HG02571 (cell line): ENCODE results near the gene GOLGA3.
"Not testable (repeated sequence)": the region's sequence is repeated elsewhere in the genome, so short reads cannot be mapped to it uniquely, and the experiment has no call there.

Experiments used
- ATAC-seq: cut with Tn5 transposase; IDR thresholded peaks from one replicate; pipeline ENCODE4 v1.9.1; 2021; ENCODE audit warnings: mild to moderate bottlenecking, moderate library complexity; ENCODE audit not compliant: unreplicated experiment

GOLGA3 gene

GRCh38 chr12:132847363-132848356, 19.0 kb upstream of the GOLGA3 start:
- ATAC-seq = no peak

- not testable (repeated sequence) for ATAC-seq
Observed at GRCh38 chr12:132844681-132845080, 16.0 kb upstream of the GOLGA3 start.

GRCh38 chr12:132842449-132843045, 13.9 kb upstream of the GOLGA3 start:
- no peak for ATAC-seq

- no peak for ATAC-seq
Observed at GRCh38 chr12:132841151-132841550, 12.5 kb upstream of the GOLGA3 start.

GRCh38 chr12:132840536-132840935, 11.9 kb upstream of the GOLGA3 start:
- ATAC-seq = no peak

GRCh38 chr12:132839558-132840235, 11.0 kb upstream of the GOLGA3 start:
- no peak for ATAC-seq

- ATAC-seq = no peak
Observed at GRCh38 chr12:132838410-132839080, 9.9 kb upstream of the GOLGA3 start.

GRCh38 chr12:132837693-132838409, 9.2 kb upstream of the GOLGA3 start:
- no peak for ATAC-seq

- no peak for ATAC-seq
Observed at GRCh38 chr12:132836795-132837331, 8.2 kb upstream of the GOLGA3 start.

GRCh38 chr12:132836230-132836629, 7.6 kb upstream of the GOLGA3 start:
- ATAC-seq = not testable (repeated sequence)

- no peak for ATAC-seq
Observed at GRCh38 chr12:132835076-132836025, 6.7 kb upstream of the GOLGA3 start.

- no peak for ATAC-seq
Observed at GRCh38 chr12:132834181-132834711, 5.6 kb upstream of the GOLGA3 start.

GRCh38 chr12:132833341-132833740, 4.7 kb upstream of the GOLGA3 start:
- no peak for ATAC-seq

GRCh38 chr12:132831771-132832170, 3.1 kb upstream of the GOLGA3 start:
- ATAC-seq = no peak

- ATAC-seq = peak; percentile 23
Observed at GRCh38 chr12:132827763-132828703, 636 bp downstream of the GOLGA3 start.

GRCh38 chr12:132825861-132826260, 2.8 kb downstream of the GOLGA3 start:
- ATAC-seq = no peak

GRCh38 chr12:132825089-132825488, 3.6 kb downstream of the GOLGA3 start:
- no peak for ATAC-seq

- ATAC-seq = no peak
Observed at GRCh38 chr12:132824053-132824452, 4.6 kb downstream of the GOLGA3 start.
